GM12891 (cell line): ENCODE results near the gene AKT1.

Source experiments
- DNase-seq: peaks from one replicate; pipeline ENCODE4 v3.0.0; 2011; ENCODE audit warnings: low spot score; ENCODE audit not compliant: insufficient read length
- FAIRE-seq: peaks from 2 replicates; lab custom pipeline; 2011; peaks lifted over from hg19 to GRCh38; lab: Jason Lieb, UNC
- PAX5 ChIP-seq: IDR thresholded peaks from 2 replicates; pipeline ENCODE4 v1.6.1; 2011; ENCODE audit warnings: low read length, moderate library complexity, mild to moderate bottlenecking; ENCODE audit not compliant: insufficient read depth, severe bottlenecking
- POLR2A ChIP-seq: IDR thresholded peaks from 2 replicates; pipeline ENCODE4 v1.6.1; 2011; ENCODE audit warnings: low read depth, low read length, control low read depth
- POLR2AphosphoS5 ChIP-seq: IDR thresholded peaks from 2 replicates; pipeline ENCODE4 v1.6.1; 2011; ENCODE audit warnings: low read depth, low read length, control low read depth
- POU2F2 ChIP-seq: IDR thresholded peaks from 2 replicates; pipeline ENCODE4 v1.6.1; 2011; ENCODE audit warnings: low read depth, mild to moderate bottlenecking, control low read depth, low read length, moderate library complexity
- SPI1 ChIP-seq: IDR thresholded peaks from 2 replicates; pipeline ENCODE4 v1.6.1; 2011; ENCODE audit warnings: low read depth, low read length, control low read depth
- TAF1 ChIP-seq: IDR thresholded peaks from 2 replicates; pipeline ENCODE4 v1.6.1; 2011; ENCODE audit warnings: low read depth, low read length, control low read depth

AKT1 gene

DNA sequence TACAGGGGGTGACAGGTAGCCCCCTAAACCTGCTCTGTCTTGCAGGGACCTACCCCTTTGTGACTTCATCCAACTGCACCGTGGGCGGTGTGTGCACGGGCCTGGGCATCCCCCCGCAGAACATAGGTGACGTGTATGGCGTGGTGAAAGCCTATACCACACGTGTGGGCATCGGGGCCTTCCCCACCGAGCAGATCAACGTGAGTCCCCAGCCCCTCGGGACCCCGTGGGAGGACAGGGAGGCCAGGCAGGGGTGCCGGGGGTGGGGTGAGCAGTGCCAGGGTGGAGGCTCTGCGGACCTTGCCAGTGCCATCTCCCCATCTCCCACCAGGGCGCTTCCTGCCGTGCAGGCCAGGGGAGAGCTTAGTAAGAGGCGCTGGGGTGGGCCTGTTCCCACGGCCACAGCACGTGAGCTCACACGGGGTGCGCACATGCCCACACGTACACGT is 53.7 kb downstream of the AKT1 start:
- no peak for FAIRE-seq
- no peak for DNase-seq
- TF ChIP-seq POLR2A, result no peak
- TF ChIP-seq POLR2AphosphoS5, result no peak
- no peak for TF ChIP-seq POU2F2
- TF ChIP-seq TAF1, result no peak
- TF ChIP-seq SPI1, result no peak
- TF ChIP-seq PAX5, result no peak

DNA sequence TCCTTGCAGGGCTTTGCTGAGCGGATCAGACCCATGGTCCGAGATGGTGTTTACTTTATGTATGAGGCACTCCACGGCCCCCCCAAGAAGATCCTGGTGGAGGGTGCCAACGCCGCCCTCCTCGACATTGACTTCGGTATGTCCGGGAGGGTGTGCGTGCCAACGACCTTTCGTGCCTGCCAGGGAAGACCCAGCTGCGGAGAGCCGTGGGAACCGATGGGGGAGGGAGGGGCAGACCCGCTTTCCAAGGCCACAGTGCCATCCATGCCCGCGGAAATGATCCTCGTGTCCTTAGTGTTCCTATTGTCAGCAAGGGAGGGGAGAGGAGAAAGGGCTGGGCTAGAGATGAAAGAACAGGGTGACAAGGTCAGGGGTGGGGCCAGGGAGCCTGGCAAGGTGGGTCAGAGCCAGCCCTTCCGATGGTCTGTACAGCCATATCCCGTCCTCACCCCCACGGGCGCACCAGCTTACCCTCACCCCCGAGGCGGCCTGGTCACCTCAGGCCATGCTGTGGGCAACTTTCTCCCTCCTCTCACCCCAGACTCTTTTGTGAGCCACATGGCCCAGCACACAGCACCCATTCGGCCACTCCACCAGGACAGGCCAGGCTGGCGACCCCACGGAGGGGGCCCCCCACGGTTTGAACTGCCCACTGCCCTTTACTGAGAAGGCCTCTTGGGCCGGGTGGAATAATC is 54.3 kb downstream of the AKT1 start:
- DNase-seq, result no peak
- TF ChIP-seq SPI1 (no peak), PAX5 (no peak), POLR2A (no peak), POLR2AphosphoS5 (no peak), TAF1 (no peak), POU2F2 (no peak)
- FAIRE-seq, result no peak

DNA sequence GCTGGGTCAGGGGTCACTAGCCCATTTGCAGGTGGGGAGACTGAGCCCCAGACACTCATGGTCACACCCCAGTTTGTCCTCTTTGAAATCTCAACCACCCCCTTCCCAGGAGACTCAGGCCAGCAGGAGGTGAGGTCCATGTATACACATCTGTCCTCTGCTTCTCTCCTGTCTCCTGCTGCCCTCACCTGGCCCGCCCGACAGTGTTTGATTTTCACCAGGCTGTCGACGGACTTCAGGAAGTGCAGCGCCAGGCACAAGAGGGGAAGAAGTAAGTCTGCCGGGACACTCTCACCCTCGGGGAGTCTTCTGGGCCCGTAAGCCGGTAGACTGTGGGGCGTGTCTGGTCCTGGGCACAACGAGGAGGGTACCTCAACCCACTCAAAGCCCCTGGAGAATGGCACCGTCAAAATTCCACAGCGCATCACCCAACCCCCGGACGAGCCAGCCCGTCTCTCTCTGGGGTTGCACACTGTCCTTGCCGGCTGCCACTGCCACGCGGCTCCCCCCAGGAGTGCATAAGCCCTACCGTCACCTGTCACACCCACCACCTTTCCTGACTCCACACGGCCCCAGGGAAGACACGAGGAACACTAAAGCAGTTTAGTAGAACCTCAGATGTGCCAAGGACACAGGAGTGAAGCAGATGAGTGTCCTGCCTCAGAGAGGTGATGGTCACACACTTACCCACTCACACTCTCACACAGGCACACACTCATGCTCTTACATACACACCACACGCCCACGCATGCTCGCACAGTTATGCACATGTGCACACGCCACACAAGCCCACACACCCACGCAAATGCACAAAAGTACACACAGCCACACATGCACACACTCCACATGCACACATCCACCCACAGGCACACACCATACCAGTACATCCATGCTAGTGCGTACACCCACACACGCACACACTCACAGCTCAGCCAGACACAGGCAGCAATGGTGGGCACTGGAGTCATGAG is 55.7 kb downstream of the AKT1 start:
- TF ChIP-seq POLR2A (no peak), SPI1 (no peak), POU2F2 (no peak), TAF1 (no peak), PAX5 (no peak), POLR2AphosphoS5 (no peak)
- DNase-seq (no peak), FAIRE-seq (no peak)

DNA sequence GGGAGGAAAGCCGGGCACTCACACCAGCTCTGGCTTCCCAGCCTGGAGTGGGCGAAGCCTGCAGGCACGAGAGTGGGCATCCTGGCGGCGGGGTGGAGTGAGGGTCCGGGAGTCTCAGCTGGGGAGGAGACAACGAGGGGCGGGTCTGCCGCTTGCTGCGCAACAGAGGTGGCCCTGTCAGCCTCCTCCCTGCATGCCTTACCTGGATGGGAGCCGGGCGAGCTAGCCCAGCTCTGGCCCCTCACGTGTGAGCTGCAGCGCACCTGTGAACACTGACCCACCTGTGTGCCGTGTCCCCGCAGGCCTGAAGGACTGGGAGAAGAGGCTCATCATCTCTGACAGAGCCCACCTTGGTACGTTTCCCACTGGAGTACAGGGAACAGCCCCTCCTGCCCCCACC is 56.5 kb downstream of the AKT1 start:
- DNase-seq, result no peak
- no peak for TF ChIP-seq POLR2A
- no peak for TF ChIP-seq POU2F2
- no peak for TF ChIP-seq TAF1
- no peak for TF ChIP-seq PAX5
- TF ChIP-seq SPI1, result no peak
- TF ChIP-seq POLR2AphosphoS5, result no peak
- FAIRE-seq, result no peak

DNA sequence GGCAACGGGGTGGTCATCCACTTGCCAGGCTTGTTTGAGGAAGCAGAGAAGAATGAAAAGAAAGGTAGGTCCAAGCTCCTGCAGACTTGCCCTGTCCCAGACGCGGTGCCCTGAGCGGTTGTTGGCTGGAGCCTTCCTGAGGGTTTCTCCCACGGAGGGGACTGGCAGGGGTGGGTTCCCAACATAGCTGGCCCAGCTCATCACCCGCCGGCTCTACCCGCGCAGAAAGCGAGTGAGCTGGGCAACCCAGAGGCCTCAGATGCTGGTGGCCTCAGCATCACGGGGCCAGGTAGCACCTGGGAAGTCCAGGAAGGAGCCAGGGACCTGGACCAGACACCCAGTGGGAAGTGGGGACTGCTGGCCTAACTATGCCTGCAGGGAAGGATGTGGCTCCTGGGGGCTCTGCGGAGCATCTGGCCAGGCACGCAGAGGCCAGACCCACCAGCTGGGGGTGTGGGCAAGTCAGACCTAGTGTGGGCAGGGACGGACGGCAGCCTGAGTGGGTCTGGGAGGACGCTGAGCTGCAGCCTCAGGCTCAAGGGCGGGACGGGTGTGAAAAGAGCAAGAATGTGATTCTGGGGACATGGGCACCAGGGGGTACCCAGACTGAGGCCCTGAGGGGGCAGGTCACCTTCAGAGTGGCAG is 57.1 kb downstream of the AKT1 start:
- FAIRE-seq (no peak), DNase-seq (no peak)
- TF ChIP-seq POLR2AphosphoS5 (no peak), PAX5 (no peak), POLR2A (no peak)

- TF ChIP-seq SPI1, result no peak
- no peak for TF ChIP-seq POLR2A
- TF ChIP-seq POU2F2, result no peak
- TF ChIP-seq POLR2AphosphoS5, result no peak
- no peak for TF ChIP-seq PAX5
- TF ChIP-seq TAF1, result no peak
- no peak for FAIRE-seq
- DNase-seq, result no peak
Measured at GRCh38 chr14:104735830-104736642, 59.5 kb downstream of the AKT1 start.

- no peak for DNase-seq
- TF ChIP-seq POLR2AphosphoS5 (no peak), POU2F2 (no peak), TAF1 (no peak), PAX5 (no peak), POLR2A (no peak), SPI1 (no peak)
- FAIRE-seq, result no peak
Measured at GRCh38 chr14:104734991-104735779, 60.4 kb downstream of the AKT1 start.

DNA sequence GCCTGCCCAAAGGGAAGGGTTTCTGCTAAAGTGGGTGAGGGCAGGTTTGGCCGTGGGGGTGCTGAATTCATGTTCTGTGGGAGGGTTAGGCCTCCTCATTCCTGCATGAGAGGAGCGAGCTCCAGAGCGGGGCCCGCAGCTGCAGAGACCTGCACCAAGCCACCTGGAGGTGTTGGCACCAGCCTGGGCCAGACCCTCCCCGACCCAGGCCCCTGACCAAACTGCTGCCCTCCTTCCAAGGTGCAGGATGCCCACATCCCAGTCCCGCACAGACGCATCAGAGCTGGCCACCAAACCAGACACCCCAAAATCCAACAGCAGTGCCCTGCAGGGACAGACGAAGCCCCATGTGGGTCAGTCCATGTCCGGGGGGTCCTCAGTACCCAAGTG is 61.0 kb downstream of the AKT1 start:
- FAIRE-seq, result no peak
- DNase-seq, result no peak
- TF ChIP-seq PAX5, result no peak
- no peak for TF ChIP-seq TAF1
- TF ChIP-seq POLR2A, result no peak
- no peak for TF ChIP-seq POU2F2
- no peak for TF ChIP-seq POLR2AphosphoS5
- no peak for TF ChIP-seq SPI1
